ENCODE measurements around the gene NAA16.

DNA sequence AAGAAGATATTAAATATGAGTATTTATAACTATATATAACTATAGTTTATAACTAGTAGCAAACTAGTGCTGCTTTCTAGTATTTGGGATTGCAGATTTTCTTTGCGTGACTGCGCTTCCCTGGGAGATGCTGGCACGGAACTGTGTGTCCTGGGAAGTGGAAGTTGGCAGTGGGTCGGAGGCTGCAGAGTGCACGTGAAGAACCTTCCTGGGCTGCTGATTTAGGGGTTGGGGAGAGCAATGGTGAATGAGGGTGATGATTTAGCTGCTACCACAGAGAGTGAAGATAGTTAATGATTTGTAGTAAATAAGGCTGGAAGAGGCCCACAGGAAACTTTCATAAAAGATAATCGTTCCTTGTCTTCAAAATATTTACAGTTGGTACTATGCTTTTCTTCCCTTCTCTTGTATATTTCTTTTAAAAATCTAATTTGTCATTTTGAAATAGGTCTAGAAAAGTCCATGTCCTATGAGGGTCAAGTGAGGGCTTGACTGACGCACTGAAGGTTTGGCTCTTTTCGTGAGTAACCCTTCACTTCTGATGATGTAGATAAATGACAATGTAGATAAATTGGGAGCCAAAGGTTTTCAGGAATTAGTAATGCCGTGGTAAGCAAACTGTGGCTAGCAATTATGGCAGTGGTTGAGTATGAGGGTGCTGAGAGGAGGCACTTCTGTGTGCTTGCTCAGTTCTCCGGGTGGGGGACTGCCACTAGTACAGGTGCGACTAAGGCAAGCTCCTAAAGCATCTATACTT is 3.0 kb upstream of the NAA16 start:
- TF ChIP-seq, protein P1, sequence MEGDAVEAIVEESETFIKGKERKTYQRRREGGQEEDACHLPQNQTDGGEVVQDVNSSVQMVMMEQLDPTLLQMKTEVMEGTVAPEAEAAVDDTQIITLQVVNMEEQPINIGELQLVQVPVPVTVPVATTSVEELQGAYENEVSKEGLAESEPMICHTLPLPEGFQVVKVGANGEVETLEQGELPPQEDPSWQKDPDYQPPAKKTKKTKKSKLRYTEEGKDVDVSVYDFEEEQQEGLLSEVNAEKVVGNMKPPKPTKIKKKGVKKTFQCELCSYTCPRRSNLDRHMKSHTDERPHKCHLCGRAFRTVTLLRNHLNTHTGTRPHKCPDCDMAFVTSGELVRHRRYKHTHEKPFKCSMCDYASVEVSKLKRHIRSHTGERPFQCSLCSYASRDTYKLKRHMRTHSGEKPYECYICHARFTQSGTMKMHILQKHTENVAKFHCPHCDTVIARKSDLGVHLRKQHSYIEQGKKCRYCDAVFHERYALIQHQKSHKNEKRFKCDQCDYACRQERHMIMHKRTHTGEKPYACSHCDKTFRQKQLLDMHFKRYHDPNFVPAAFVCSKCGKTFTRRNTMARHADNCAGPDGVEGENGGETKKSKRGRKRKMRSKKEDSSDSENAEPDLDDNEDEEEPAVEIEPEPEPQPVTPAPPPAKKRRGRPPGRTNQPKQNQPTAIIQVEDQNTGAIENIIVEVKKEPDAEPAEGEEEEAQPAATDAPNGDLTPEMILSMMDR (conservative IDR thresholded peaks at IDR 0.05; ENCODE audit: low read depth, low read length) = no peak
- no peak for TF ChIP-seq EZH2 (IDR thresholded peaks at IDR 0.05; ENCODE audit: borderline replicate concordance, low read depth, low read length, poor library complexity, severe bottlenecking)
